ENCODE results near the gene PSMD8.

The PSMD8 gene

GRCh38 chr19:38386971-38387549 is 12.7 kb downstream of the PSMD8 start:
- DNase-seq (ENCODE audit: low spot score), result no peak
- no peak for TF ChIP-seq CTCF (IDR thresholded peaks at IDR 0.05; ENCODE audit: extremely low read depth, insufficient read depth, missing control alignments)
- in situ Hi-C loops (cut with MboI; ENCODE audit: low pct_unique_long_range_greater_than_20kb, low sequenced_read_pairs, unreplicated experiment), result no loop called here

GRCh38 chr19:38387550-38388348 is 13.4 kb downstream of the PSMD8 start, which contains the start of gene GGN:
TSS of gene GGN (minus strand) at chr19:38388034. CDS start at chr19:38387261, 773 bp downstream.
- no peak for TF ChIP-seq CTCF (IDR thresholded peaks at IDR 0.05; ENCODE audit: extremely low read depth, insufficient read depth, missing control alignments)
- in situ Hi-C loops (cut with MboI; ENCODE audit: low pct_unique_long_range_greater_than_20kb, low sequenced_read_pairs, unreplicated experiment), result no loop called here
- peak; percentile 96 for DNase-seq (ENCODE audit: low spot score)

GRCh38 chr19:38388349-38389100 is 14.2 kb downstream of the PSMD8 start, which contains the start of gene SPRED3:
TSS of gene SPRED3 (plus strand) at chr19:38388697. CDS start at chr19:38390303, 1,606 bp downstream.
- in situ Hi-C loops (cut with MboI; ENCODE audit: low pct_unique_long_range_greater_than_20kb, low sequenced_read_pairs, unreplicated experiment), result no loop called here
- no peak for TF ChIP-seq CTCF (IDR thresholded peaks at IDR 0.05; ENCODE audit: extremely low read depth, insufficient read depth, missing control alignments)
- peak; percentile 42 for DNase-seq (ENCODE audit: low spot score)

GRCh38 chr19:38389101-38389925 is 14.9 kb downstream of the PSMD8 start:
- peak; percentile 44 for DNase-seq (ENCODE audit: low spot score)
- TF ChIP-seq CTCF (IDR thresholded peaks at IDR 0.05; ENCODE audit: extremely low read depth, insufficient read depth, missing control alignments), result no peak
- in situ Hi-C loops (cut with MboI; ENCODE audit: low pct_unique_long_range_greater_than_20kb, low sequenced_read_pairs, unreplicated experiment), result no loop called here

GRCh38 chr19:38389957-38390924 is 15.9 kb downstream of the PSMD8 start:
- DNase-seq (ENCODE audit: low spot score), result no peak
- in situ Hi-C loops (cut with MboI; ENCODE audit: low pct_unique_long_range_greater_than_20kb, low sequenced_read_pairs, unreplicated experiment), result no loop called here
- TF ChIP-seq CTCF (IDR thresholded peaks at IDR 0.05; ENCODE audit: extremely low read depth, insufficient read depth, missing control alignments), result no peak
